IPS-15b (cell line): Measurements from ENCODE around the gene FAM107B.
"Not testable (repeated sequence)": the region's sequence is repeated elsewhere in the genome, so short reads cannot be mapped to it uniquely, and the experiment has no call there.

Source experiments
- H3K27me3 ChIP-seq: one replicate; pipeline ENCODE4 v1.6.1; 2013; ENCODE audit warnings: low read length; ENCODE audit not compliant: control insufficient read depth, insufficient read depth
- H3K36me3 ChIP-seq: one replicate; pipeline ENCODE4 v1.6.1; 2013; ENCODE audit warnings: low read length; ENCODE audit not compliant: control insufficient read depth, insufficient read depth
- H3K4me1 ChIP-seq: one replicate; pipeline ENCODE4 v1.6.1; 2013; ENCODE audit warnings: mild to moderate bottlenecking, low read length; ENCODE audit not compliant: control insufficient read depth, insufficient read depth
- H3K4me3 ChIP-seq: one replicate; pipeline ENCODE4 v1.5.1; 2013; ENCODE audit warnings: low read depth, low read length
- H3K9ac ChIP-seq: one replicate; pipeline ENCODE4 v1.6.1; 2013; ENCODE audit warnings: low read depth, mild to moderate bottlenecking, low read length
- H3K9me3 ChIP-seq: one replicate; pipeline ENCODE4 v1.6.1; 2013; ENCODE audit warnings: mild to moderate bottlenecking, low read length; ENCODE audit not compliant: control insufficient read depth, insufficient read depth

The FAM107B gene

GRCh38 chr10:14653271-14654161 lies 121.2 kb downstream of the FAM107B start:
- Histone ChIP-seq H3K4me1 (peaks cover 6% of the 10 kb centered on the region), H3K27me3 (no peaks in the 10 kb centered on the region), H3K9me3 (no peaks in the 10 kb centered on the region), H3K4me3 (no peak overlapping the region), H3K36me3 (no peaks in the 10 kb centered on the region), H3K9ac (no peak overlapping the region)

DNA sequence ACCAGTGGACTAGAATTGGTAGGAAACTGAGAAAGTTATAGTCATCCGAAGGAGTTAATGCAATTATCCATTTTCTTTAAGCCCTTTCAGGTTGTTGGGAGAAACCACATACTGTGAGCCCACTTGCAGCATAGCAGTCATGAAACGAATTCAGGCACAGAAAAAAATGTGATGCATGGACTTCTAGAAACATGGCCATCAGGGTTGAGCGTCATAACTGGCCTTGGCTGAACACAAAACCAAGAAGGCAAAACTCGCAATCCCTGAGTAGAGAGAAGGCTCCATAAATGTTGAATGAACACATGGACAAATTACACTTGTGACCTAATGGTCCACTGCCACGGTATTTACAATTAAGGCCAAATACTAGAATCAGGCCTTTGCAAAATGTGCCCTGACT lies 121.9 kb downstream of the FAM107B start:
- Histone ChIP-seq H3K4me1 (peaks cover 6% of the 10 kb centered on the region), H3K36me3 (no peaks in the 10 kb centered on the region), H3K4me3 (no peak overlapping the region), H3K9ac (no peak overlapping the region), H3K9me3 (no peaks in the 10 kb centered on the region), H3K27me3 (no peaks in the 10 kb centered on the region)

DNA sequence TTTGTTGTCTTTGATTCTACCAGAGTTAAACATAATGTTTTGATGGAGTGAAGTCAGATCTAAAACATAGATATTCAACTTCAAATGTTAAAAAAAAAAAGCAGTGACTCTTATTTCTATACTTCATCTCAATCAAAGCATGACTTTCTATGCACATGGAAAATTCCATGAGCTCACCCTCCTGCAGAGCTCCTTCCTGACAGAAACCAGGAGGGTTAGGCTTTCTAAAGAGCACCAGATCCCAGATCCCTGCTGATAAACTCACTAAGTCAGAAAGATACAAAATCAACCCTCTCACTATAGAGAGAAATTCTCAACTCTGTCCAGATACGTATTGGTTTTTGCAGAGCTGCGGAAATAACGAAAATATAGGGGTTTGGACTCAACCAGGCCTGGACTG lies 122.6 kb downstream of the FAM107B start:
- Histone ChIP-seq H3K9ac (no peak overlapping the region), H3K9me3 (no peaks in the 10 kb centered on the region), H3K4me3 (no peak overlapping the region), H3K27me3 (no peaks in the 10 kb centered on the region), H3K4me1 (peaks cover 6% of the 10 kb centered on the region), H3K36me3 (no peaks in the 10 kb centered on the region)

DNA sequence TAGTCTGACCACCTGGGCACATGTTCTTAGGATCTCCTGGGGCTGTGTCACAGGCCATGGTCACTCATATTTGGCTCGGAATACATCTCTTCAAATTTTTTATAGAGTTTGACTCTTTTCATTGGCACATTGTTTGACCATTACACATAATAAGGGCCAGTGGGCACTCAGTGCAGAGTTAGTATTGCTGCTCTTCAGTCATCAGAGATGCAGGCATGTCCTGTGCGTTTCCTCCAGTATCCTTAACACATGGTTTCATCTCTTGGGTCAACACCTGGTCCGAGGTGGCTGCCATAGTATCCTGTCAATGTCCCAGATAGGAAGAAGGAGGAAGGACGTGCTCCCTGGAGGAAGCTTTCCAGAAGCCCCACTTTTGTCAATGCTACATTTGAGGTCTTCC lies 125.0 kb downstream of the FAM107B start:
- Histone ChIP-seq H3K9me3 (no peaks in the 10 kb centered on the region), H3K9ac (no peak overlapping the region), H3K27me3 (no peaks in the 10 kb centered on the region), H3K4me1 (peaks cover 6% of the 10 kb centered on the region), H3K4me3 (no peak overlapping the region), H3K36me3 (no peaks in the 10 kb centered on the region)

- Histone ChIP-seq H3K27me3 (no peaks in the 10 kb centered on the region), H3K4me1 (peaks cover 6% of the 10 kb centered on the region), H3K9ac (no peak overlapping the region), H3K36me3 (no peaks in the 10 kb centered on the region), H3K9me3 (no peaks in the 10 kb centered on the region), H3K4me3 (no peak overlapping the region)
Observed at GRCh38 chr10:14648946-14649345, 125.8 kb downstream of the FAM107B start.

DNA sequence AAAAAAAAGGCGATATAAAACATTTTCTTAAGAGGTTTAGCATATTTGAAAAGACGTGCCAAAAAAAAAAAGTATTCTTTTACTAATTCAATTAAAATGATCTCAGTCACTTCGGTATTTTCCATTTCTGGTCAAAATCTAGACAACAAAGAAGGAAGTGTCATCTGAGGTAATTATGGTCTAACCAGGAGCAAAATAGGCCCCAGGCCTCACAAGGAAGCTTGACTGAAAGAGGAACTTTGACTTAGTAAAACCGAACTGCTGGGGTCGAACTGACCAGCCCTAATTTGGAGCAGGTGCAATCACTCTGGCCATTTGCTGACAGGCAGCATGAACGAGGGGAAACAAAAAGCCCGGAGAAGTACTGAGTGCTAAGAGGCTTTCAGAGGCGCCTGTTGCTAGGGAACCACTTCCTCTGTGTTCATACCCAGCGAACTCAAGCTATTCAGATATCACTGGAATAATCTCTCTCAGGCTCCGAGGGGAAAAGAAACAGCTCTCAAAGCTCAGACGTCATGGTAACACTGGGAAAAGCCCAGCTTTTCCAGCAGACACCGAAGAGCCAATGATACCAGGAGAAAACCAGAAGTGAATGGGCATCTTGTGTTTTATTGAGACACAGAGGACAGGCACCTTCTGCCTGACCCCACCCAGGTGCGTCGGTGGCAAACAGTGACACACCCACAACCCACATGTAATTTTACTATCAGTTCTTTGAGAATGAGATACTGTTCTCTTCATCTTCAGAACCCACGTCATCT lies 126.5 kb downstream of the FAM107B start:
- H3K9ac ChIP-seq = no peak overlapping the region
- H3K27me3 ChIP-seq = no peaks in the 10 kb centered on the region
- peaks cover under 1% of the 10 kb centered on the region for H3K4me1 ChIP-seq
- no peak overlapping the region for H3K4me3 ChIP-seq
- H3K36me3 ChIP-seq = no peaks in the 10 kb centered on the region
- H3K9me3 ChIP-seq = no peaks in the 10 kb centered on the region

- Histone ChIP-seq H3K9ac (no peak overlapping the region), H3K27me3 (no peaks in the 10 kb centered on the region), H3K9me3 (no peaks in the 10 kb centered on the region), H3K4me3 (no peak overlapping the region), H3K36me3 (no peaks in the 10 kb centered on the region), H3K4me1 (no peaks in the 10 kb centered on the region)
Observed at GRCh38 chr10:14645239-14645960, 129.3 kb downstream of the FAM107B start.

GRCh38 chr10:14639637-14640036 lies 135.1 kb downstream of the FAM107B start:
- H3K9me3 ChIP-seq = no peaks in the 10 kb centered on the region
- H3K4me1 ChIP-seq = no peaks in the 10 kb centered on the region
- no peak overlapping the region for H3K4me3 ChIP-seq
- H3K9ac ChIP-seq = no peak overlapping the region
- H3K36me3 ChIP-seq = no peaks in the 10 kb centered on the region
- H3K27me3 ChIP-seq = no peaks in the 10 kb centered on the region

- Histone ChIP-seq H3K9ac (no peak overlapping the region), H3K36me3 (no peaks in the 10 kb centered on the region), H3K4me1 (no peaks in the 10 kb centered on the region), H3K27me3 (no peaks in the 10 kb centered on the region), H3K9me3 (no peaks in the 10 kb centered on the region), H3K4me3 (no peak overlapping the region)
Observed at GRCh38 chr10:14635043-14635710, 139.5 kb downstream of the FAM107B start.

DNA sequence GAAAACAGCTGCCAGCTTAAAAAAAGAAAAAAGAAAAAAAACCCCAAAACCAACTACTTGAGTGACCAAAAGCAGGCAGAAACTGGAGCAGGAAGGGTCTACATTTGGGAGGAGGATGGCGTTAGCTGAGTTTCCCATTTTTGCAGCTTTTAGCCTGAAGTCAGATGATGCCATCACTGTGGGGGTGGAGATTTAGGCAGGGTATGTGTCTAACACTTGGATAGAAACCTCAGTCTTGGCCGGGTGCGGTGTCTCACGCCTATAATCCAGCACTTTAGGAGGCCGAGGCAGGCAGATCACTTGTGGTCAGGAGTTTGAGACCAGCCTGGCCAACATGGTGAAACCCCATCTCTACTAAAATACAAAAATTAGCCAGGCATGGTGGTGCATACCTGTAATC lies 140.1 kb downstream of the FAM107B start:
- not testable (repeated sequence) for H3K4me3 ChIP-seq, H3K27me3 ChIP-seq, H3K36me3 ChIP-seq, H3K9me3 ChIP-seq, H3K4me1 ChIP-seq, H3K9ac ChIP-seq

DNA sequence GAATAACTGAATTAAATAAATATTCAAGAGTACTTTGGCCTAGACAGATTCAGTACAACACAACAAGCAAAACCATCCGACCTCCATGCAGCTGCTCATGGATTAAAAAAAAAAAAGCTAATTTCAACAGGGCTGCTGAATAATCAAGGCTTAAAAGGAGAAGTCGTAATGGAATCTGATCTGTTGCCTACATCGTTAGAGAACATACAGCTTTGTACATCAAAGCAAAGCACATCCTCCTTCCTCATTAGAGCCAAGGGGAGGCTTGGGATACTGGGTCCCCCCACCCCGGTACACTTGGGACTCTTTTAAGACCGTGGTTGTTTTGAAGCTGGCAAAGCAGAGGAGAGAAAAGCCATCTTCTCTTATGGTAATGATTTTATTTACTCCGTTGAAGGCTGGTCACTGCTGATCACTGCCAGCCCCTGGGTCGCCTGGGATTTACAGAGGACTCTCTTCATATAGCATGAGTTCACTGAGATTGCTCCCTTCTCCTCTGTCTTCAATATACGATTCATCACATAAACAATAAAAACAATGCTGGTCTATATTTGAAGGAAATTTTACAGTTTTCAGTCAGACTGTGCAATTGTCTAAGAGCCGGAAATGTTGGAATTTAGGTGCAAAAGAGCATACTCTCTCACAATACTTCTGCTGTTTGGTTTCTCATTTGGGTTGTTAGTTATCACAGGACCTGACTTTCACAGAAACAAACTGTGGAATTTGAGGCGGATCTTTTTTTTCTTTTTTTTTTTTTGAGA lies 148.8 kb downstream of the FAM107B start:
- H3K4me1 ChIP-seq = no peaks in the 10 kb centered on the region
- H3K27me3 ChIP-seq = no peaks in the 10 kb centered on the region
- no peak overlapping the region for H3K9ac ChIP-seq
- H3K4me3 ChIP-seq = no peak overlapping the region
- H3K36me3 ChIP-seq = no peaks in the 10 kb centered on the region
- H3K9me3 ChIP-seq = no peaks in the 10 kb centered on the region
